Measurements from ENCODE around the gene FBXO47.

FBXO47 gene

DNA sequence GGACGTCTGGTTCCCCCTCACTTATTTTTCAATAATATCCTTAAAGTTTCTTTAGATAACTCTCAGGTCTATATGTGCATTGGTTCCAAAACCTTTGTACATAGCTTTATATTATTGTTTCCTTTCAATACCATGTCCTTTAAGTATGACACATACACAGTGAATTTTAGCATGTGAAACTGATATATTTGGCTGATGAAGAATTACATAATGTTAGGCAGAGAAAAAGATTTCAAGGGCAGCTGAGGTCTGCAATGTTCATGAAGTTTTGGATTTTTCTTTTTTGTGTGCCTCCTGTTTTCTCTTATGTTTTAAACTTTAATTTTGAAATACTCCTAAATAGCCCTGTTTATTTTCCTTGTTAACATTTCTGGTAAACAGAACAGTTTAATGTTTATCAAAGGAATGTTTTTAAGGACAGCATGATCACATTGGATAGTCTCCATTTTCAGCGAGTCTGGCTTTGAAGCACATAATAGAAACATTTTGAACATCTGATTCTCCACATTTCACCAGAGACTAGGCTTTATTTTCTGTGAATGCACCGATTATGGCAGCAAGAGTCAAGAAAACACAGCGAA lies 32.9 kb upstream of the FBXO47 start:
- no peak overlapping the region for H3K4me3 ChIP-seq (ENCODE audit: control insufficient read depth, low read depth, low read length)
- TF ChIP-seq, protein P1, sequence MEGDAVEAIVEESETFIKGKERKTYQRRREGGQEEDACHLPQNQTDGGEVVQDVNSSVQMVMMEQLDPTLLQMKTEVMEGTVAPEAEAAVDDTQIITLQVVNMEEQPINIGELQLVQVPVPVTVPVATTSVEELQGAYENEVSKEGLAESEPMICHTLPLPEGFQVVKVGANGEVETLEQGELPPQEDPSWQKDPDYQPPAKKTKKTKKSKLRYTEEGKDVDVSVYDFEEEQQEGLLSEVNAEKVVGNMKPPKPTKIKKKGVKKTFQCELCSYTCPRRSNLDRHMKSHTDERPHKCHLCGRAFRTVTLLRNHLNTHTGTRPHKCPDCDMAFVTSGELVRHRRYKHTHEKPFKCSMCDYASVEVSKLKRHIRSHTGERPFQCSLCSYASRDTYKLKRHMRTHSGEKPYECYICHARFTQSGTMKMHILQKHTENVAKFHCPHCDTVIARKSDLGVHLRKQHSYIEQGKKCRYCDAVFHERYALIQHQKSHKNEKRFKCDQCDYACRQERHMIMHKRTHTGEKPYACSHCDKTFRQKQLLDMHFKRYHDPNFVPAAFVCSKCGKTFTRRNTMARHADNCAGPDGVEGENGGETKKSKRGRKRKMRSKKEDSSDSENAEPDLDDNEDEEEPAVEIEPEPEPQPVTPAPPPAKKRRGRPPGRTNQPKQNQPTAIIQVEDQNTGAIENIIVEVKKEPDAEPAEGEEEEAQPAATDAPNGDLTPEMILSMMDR (conservative IDR thresholded peaks at IDR 0.05; ENCODE audit: control insufficient read depth, insufficient read depth, low read depth, low read length), result no peak
- no peak for DNase-seq (ENCODE audit: low read depth)

DNA sequence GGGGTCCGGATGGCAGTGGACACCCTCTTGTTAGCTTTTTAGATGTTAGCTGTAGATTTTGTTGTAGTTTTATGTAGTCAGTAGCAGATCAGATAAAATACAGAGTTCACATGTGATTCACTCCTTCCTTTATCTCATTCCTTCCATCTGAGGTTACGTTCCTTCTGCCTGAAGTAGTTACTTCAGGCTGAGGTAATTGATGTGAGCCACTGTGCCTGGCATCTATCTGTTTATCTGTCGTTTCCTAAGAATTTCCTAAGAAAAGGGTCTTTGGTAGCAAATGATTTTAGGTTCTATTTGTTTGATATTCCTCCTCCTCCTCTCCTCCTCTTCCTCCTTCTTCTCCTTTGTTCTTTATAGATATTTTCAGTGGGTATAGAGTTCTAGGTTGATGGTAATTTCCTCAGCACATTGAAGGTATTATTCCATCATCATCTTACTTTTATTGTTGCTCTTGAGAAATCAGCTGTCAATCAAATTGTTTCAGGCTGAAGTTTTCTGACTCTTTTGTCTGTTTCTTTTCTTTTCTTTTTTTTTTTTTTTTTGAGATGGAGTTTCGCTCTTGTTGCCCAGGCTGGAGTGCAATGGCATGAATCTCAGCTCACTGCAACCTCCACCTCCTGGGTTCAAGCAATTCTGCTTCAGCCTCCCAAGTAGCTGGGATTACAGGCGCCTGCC lies 29.6 kb upstream of the FBXO47 start:
- TF ChIP-seq, protein P1 (conservative IDR thresholded peaks at IDR 0.05; ENCODE audit: control insufficient read depth, insufficient read depth, low read depth, low read length), result no peak
- DNase-seq (ENCODE audit: low read depth), result no peak
- no peak overlapping the region for H3K4me3 ChIP-seq (ENCODE audit: control insufficient read depth, low read depth, low read length)

DNA sequence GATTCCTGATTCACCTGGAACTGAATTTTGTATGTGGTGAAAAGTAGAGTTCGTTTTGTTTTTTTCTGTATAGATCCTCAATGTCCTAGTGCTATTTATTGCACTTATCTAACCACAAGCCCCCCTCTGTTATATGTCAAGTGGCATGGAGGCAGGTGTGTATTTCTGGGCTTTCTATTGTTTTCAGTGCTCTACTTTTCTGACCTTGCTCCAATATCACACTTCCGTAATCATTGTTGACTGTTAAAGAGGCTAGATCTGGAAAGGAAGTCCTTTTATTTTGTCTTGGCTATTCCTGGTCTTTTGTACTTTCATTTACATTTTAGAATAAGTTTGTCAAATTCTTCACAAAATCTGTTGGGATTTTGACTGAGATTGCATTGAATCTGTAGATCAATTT lies 26.8 kb upstream of the FBXO47 start:
- no peak overlapping the region for H3K4me3 ChIP-seq (ENCODE audit: control insufficient read depth, low read depth, low read length)
- DNase-seq (ENCODE audit: low read depth), result no peak
- TF ChIP-seq, protein P1 (conservative IDR thresholded peaks at IDR 0.05; ENCODE audit: control insufficient read depth, insufficient read depth, low read depth, low read length), result no peak

DNA sequence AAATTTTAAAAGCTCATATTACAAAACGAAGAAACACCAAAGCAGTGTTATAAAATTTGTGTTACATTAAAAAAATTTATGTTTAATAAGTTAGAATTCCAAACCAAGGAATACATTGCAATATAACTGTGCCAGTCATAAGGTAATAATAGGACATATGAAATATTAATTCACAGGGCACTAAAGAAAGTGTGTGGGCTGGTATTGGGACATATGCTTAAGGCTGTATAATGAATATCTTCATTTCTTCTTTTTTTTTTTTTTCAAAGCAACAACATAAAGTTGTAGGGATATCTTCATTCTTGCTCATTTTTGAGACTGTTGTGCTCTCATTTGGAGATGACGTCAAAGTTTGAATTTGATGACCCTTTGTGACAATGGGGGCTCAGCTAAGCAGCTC lies 17.5 kb upstream of the FBXO47 start:
- H3K4me3 ChIP-seq (ENCODE audit: control insufficient read depth, low read depth, low read length), result no peak overlapping the region
- TF ChIP-seq, protein P1 (conservative IDR thresholded peaks at IDR 0.05; ENCODE audit: control insufficient read depth, insufficient read depth, low read depth, low read length), result no peak
- DNase-seq (ENCODE audit: low read depth), result no peak

GRCh38 chr17:38982858-38983746 lies 15.9 kb upstream of the FBXO47 start:
- peak; percentile 81 for DNase-seq (ENCODE audit: low read depth)
- TF ChIP-seq, protein P1 (conservative IDR thresholded peaks at IDR 0.05; ENCODE audit: control insufficient read depth, insufficient read depth, low read depth, low read length), result peak; percentile 88
- no peak overlapping the region for H3K4me3 ChIP-seq (ENCODE audit: control insufficient read depth, low read depth, low read length)

DNA sequence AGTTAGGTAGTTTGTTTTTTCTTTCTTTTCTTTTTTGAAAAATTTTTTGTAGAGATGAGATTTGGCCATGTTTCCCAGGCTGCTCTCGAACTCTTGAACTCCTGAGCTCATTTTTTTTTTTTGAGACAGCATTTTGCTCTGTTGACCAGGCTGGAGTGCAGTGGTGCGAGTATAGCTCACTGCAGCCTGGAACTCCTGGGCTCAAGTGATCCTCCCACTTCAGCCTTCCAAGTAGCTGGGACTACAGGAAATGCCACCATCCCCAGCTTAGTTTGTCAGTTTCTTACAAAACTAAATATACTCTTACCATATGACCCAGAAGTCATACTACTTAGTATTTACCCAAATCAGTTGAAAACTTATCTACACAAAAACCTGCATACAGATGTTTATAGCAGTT lies 14.4 kb upstream of the FBXO47 start:
- TF ChIP-seq, protein P1 (conservative IDR thresholded peaks at IDR 0.05; ENCODE audit: control insufficient read depth, insufficient read depth, low read depth, low read length), result no peak
- no peak for DNase-seq (ENCODE audit: low read depth)
- H3K4me3 ChIP-seq (ENCODE audit: control insufficient read depth, low read depth, low read length), result no peak overlapping the region

Data from fibroblast of mammary gland (primary cell).